Measurements from ENCODE around the gene DRC7. TPM values are rescaled to one million over a fixed set of nuclear protein-coding genes. Genes with fewer than 3 reads are reported as not detected.

DRC7 gene
- total RNA-seq, 4 donors from 2014 or later, result 0.79 TPM; not detected in 3

GRCh38 chr16:57663917-57664661, 30.5 kb upstream of the DRC7 start:
- peaks cover 8 to 66% (median 15%) of the 10 kb centered on the region in 3 donors for H3K36me3 ChIP-seq
- no peak overlapping the region for H3K27ac ChIP-seq
- H3K27me3 ChIP-seq, result no peaks in the 10 kb centered on the region
- no peak for DNase-seq
- H3K4me3 ChIP-seq, result no peak overlapping the region
- H3K4me1 ChIP-seq, result no peaks in the 10 kb centered on the region
- intact Hi-C loops (cut with DNase I), result no loop called here
- no peaks in the 10 kb centered on the region for H3K9me3 ChIP-seq
- 69 to 82% methylated on average over 10 to 13 of the region's 15 CpGs for WGBS, 2 donors
- no peak for TF ChIP-seq CTCF (IDR thresholded peaks at IDR 0.05)
- TF ChIP-seq POLR2A (IDR thresholded peaks at IDR 0.05), result no peak

GRCh38 chr16:57664662-57665025, 30.0 kb upstream of the DRC7 start:
- TF ChIP-seq CTCF (IDR thresholded peaks at IDR 0.05), result no peak
- TF ChIP-seq POLR2A (IDR thresholded peaks at IDR 0.05), result no peak
- intact Hi-C loops (cut with DNase I), result no loop called here
- Histone ChIP-seq H3K4me3 (no peak overlapping the region), H3K27me3 (no peaks in the 10 kb centered on the region), H3K4me1 (no peaks in the 10 kb centered on the region), H3K27ac (no peak overlapping the region), H3K36me3 (peaks cover 8 to 61% (median 12%) of the 10 kb centered on the region in 3 donors), H3K9me3 (no peaks in the 10 kb centered on the region)
- 69 to 73% methylated on average over 4 to 5 of the region's 6 CpGs for WGBS, 2 donors
- no peak for DNase-seq

- Histone ChIP-seq H3K9me3 (no peaks in the 10 kb centered on the region), H3K4me1 (no peaks in the 10 kb centered on the region), H3K36me3 (peaks cover 8 to 52% (median 12%) of the 10 kb centered on the region in 3 donors), H3K4me3 (no peak overlapping the region), H3K27ac (no peak overlapping the region), H3K27me3 (no peaks in the 10 kb centered on the region)
- no peak for TF ChIP-seq POLR2A (IDR thresholded peaks at IDR 0.05)
- no peak for TF ChIP-seq CTCF (IDR thresholded peaks at IDR 0.05)
- intact Hi-C loops (cut with DNase I), result no loop called here
- DNase-seq, result no peak
- 51 to 71% methylated on average over 2 to 4 of the region's 4 CpGs for WGBS, 2 donors
Measured at GRCh38 chr16:57665541-57665940, 29.1 kb upstream of the DRC7 start.

GRCh38 chr16:57666353-57667047, 28.1 kb upstream of the DRC7 start:
- no peak overlapping the region for H3K27ac ChIP-seq

More at GRCh38 chr16:57666353-57667047, 28.1 kb upstream of the DRC7 start:
- Histone ChIP-seq H3K4me1 (no peaks in the 10 kb centered on the region), H3K27me3 (no peaks in the 10 kb centered on the region), H3K36me3 (peaks cover 8 to 42% (median 12%) of the 10 kb centered on the region in 3 donors), H3K4me3 (no peak overlapping the region), H3K9me3 (no peaks in the 10 kb centered on the region)
- no peak for TF ChIP-seq POLR2A (IDR thresholded peaks at IDR 0.05)
- TF ChIP-seq CTCF (IDR thresholded peaks at IDR 0.05), result no peak
- intact Hi-C loops (cut with DNase I), result no loop called here
- no peak for DNase-seq
- 49 to 68% methylated on average over 6 of the region's 11 CpGs for WGBS, 2 donors

All from esophagus squamous epithelium (tissue), 5 donors.